Stimulated activated CD8-positive, alpha-beta memory T cell treated with anti-CD3 and anti-CD28 coated beads, Interleukin-4, amount 100 ng/mL, for 48 hours (primary cell): ENCODE measurements around the gene RHBG.

Source experiments
- DNase-seq: peaks from one replicate; pipeline ENCODE4 v3.0.0-alpha.2; 2020

RHBG gene

GRCh38 chr1:156386949-156387869 lies 18.2 kb downstream of the RHBG start:
- no peak for DNase-seq

DNA sequence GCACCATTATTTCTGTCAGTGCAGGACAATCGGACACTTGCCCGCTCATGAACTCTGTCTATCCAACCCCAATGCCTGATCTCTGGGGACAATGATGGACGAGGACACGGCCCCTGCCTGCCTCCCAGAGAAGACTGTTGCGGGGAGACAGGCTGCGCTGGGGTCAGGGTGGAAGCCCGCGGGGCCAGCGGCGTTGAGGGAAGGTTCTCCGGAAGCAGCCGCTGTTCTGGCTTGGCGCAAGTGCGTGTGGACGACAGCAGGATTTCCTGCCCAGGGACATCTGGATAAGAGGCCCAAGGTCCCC lies 18.8 kb downstream of the RHBG start:
- DNase-seq: no peak

- DNase-seq: no peak
Measured at GRCh38 chr1:156388174-156389137, 19.4 kb downstream of the RHBG start.

GRCh38 chr1:156389311-156389710 lies 20.3 kb downstream of the RHBG start:
- no peak for DNase-seq

- no peak for DNase-seq
Measured at GRCh38 chr1:156390469-156391365, 21.7 kb downstream of the RHBG start.

- DNase-seq: no peak
Measured at GRCh38 chr1:156391366-156391677, 22.3 kb downstream of the RHBG start.

DNA sequence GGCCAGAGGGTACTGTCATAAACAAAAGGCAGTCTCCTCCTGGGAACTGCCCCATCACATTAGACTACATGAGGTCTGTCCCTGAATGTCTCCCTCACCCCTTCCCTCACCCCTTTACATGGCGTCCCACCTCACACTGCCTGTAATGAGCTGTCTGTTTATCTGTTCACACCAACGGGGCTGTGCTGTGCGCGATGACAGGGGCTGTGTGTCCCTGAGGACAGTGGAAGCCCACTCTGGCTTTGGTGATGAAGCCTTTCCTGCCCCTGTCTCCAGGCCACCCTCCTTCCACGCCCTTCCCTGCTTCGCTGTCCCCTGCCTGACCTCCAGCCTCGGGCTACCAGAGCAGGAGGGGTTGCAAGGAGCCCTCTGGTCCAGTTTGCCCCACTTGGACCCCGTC lies 22.7 kb downstream of the RHBG start:
- no peak for DNase-seq

DNA sequence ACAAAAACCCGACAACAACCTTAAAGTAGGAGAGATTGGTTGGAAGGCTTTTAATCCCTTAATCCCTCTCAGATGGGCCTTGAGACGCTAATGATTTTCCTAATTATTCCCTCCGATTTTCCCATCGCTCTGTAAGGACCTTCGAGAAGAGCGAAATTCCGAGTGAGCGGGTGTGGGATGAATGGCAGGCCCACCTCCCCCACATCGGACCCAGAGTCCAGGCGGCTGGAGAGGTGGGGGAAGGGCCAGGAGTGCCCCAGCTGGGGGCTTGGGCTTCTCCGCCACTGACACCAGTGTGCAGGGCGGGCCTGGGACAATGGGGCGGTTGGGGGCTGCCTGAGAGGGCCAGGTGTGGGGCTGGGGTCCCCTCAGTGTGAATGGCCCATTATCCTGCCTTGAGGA lies 23.4 kb downstream of the RHBG start:
- DNase-seq: no peak

GRCh38 chr1:156393095-156393494 lies 24.1 kb downstream of the RHBG start:
- DNase-seq: no peak

DNA sequence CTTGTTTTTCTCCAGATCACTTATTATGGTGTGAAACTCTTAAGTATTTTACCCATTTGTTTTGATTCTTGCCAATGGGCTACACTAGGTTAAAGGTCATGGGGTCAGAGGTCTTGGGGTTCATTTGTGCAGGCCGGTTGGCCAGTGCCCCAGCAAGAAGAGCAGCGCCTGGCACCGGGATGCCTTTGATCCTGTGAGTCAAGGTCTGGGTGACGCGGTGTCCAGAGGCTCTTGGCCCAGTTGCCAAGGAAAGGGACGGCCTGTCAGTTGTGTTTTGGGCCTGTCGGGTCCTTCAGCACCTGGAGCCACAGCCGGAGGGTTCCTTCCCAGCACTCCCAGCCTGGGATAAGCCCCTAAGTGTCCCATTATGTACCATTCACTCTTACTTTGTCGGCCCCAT lies 25.1 kb downstream of the RHBG start:
- DNase-seq: no peak

- no peak for DNase-seq
Measured at GRCh38 chr1:156394835-156395461, 25.9 kb downstream of the RHBG start.

DNA sequence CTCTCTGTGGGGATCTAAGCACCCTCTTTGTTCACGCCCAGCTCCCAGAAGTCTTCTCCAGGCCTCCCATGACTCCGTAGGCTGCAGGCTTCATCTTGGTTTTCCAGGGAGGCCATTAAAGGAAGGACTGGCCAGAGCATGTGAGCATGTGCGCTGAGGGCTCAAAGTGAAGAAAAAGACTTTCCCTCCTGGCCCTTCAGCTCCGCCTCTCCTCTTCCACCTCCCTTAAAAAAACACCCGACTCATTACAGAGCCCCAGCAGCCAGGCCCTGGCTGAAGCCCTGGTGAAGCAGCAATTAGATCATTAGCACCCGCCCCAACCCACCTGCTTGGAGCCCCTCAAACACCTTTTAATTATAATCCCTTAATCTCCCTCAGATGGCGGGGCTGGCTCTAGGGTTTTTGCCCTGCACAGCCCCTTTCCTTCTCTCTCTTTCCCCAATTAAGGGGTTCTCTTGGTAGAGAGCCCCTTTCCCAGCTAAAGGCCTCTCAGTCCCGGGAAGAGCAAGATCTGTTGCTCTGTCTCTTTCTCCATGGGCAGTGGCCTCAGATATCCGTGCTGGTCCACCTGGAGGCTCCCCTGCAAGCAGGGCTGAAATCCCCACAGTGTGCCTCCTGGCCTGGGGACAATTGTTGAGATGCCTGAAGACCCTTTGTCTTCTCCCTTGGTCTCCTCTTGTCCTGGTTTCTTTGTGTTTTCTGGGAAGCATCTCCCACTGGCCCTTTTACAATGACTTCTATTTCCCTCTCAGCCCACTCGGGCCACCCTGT lies 30.5 kb downstream of the RHBG start:
- DNase-seq: no peak

DNA sequence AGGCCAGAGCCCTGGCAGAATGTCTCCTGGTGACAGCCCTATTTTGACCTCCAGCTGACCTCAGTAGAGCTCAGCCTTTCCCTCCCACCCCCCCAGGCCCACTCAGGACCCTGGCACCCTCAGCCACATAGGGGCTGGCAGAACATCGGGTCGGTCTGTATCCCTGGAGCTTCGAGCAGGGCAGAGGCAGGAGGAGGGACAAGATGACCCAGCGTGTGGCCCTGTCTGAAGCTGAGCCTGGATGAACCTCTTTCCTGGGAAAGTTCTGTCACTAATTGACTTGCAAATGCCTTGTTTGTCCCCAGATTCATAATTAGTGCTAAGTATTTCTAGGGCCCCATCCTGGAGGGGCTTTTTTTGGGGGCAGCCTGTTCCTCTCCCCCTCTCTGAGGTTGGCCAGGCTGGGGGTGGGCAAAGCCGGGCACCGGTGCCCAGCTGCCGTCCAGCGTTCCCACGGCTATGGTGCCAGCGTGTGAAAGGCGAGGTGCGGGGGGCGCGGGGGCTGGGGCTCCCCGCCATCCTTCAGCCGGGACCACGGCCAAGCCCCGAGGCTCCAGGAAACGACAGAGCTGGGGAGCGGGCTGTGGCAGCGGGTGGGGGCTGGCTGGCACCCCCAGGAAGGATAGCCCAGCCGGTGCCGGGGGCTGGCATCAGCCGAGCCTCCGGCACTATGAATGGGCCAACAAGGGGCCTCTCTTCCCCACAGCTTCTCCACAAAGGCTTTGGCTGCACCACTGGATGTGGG lies 31.4 kb downstream of the RHBG start:
- DNase-seq: no peak

DNA sequence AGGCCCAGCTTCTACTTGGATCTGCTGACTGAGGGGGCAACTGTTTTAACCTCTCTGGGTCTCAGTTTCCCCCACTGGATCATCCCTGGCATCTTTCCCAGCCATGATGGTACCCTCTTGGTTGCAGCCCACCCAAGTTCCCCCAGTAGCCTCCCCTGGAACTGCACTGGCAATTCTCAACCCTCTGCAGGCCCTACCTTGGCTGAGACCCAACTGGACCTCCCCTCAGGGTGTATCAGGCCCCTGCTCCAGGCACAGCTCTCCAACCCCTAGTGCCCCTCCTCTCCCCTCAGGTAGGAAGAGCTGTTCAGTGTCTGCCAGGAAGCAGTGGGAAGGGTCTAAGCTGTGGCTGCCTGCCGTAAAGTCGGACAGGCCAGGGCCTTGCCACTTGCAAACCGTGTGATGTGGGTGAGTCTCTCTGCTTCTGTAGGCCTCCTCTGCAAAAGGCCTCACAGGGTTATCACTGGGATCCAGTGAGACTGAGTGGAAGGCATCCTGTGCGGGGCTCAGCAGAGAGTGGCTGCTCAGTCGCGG lies 32.1 kb downstream of the RHBG start:
- no peak for DNase-seq

DNA sequence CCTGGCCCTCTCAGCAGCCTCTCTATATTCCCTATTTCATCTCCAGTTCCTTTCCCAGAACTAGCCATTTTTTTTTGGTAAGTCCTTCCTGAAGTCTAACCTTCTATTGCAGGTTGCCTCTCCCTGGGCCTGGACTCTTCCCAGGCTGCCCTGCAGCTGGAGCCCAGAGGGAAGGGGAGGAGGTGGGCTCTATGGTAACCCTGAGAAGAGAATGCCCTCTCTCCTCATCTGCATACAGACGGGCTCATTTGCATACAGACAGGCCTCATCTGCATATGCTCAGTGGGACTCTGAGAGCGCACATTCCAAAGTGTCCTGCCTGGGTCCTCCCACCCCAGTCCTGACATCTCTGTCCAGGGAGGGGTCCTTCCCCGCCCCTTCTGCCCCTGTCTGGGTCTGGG lies 32.7 kb downstream of the RHBG start:
- no peak for DNase-seq

DNA sequence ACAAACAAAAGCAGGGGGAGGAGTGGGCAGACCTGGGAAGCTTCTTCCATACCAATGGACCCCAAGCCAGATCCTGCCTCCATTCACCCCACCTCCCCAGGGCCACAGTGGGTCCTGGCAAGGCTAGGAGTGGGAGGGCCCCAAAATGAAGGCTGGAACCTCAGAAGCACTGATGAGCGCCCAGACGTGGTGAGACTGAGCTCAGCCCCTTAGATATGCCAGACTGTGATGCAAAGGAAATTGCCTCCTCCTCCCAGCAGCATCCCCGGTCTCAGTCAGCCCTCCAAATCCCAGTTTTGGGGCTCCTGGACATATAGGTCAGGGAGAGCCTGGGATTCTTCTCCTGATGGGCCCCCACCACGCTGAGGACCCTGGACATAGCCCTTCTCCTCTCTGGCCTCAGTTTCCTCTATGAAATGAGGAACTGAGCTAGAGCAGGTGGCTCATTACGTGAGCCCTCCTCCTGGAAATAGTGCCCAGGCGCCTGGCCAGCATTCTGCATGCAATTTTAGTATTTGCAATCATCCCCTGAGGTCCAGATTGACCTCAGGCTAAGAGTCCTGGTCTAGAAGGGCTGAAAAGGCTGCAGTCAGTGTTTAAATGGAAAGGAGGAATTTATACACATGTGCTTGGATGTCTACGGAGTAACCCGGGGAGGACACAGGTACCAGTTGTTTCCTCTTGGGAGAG lies 33.5 kb downstream of the RHBG start:
- no peak for DNase-seq

DNA sequence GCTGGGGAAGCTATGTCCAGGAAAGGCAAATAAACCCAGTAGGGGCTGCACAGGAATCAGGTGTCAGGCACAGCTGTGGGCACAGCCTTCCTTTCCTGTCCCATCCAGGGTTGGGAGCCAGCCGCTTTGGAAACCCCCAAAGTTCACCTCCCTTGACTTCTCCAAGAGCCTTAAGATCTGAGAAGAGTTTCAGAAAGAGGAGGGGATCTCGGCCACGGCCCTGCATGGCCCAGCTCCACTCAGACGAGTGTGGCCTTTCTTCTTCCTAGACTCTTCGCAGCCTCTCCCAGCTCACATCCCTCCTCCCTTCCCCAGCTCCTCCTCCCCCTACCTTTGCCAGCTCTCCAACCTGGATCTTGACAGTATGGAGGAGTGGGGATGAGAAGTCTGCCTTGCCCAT lies 36.7 kb downstream of the RHBG start:
- DNase-seq: no peak

DNA sequence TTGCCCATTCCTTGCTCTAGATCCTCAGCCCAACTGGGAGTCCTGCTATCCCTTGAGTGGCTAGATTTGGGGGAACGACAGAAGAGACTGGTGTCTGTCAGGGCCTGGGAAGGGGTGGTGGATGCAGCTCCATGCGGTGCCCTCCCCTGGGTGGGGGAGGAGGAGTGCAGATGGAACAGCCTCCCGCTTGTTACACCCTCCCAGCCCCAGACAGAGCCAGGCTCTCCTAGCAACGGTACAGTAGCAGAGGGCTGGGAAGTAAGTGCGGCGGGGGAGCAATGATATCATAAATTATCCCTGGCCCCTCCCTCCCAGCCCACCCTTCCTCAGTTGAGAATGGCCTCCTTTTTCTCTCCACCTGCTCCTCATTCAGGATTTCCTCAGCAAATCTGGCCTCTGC lies 37.2 kb downstream of the RHBG start:
- no peak for DNase-seq

DNA sequence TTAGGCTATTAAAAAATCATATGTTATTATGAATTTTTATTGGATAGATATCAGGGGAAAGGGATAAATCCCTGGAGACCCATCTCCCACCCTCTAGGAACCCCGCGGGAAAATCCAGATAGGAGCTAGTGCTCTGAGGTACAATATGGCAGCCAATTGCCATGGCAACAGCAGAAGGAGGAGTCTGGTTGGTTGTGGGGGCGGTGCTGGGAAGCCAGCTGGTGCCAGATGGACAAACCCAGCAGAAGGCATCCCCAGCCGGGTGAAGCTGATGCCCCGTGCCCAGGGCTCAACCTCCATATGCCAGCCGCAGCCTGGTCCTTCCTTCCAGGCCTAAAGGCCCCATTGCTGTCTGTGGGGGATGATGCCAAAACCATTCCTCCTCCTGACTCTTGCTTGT lies 38.3 kb downstream of the RHBG start:
- no peak for DNase-seq

GRCh38 chr1:156407760-156408159 lies 38.7 kb downstream of the RHBG start:
- DNase-seq: no peak
